ENCODE measurements around the gene NBPF3. TPM values are rescaled to one million over a fixed set of nuclear protein-coding genes. Genes with fewer than 3 reads are reported as not detected.

The NBPF3 gene
- total and polyA plus RNA-seq, 4 donors = 9.7 to 16.1 (median 10.6) TPM

DNA sequence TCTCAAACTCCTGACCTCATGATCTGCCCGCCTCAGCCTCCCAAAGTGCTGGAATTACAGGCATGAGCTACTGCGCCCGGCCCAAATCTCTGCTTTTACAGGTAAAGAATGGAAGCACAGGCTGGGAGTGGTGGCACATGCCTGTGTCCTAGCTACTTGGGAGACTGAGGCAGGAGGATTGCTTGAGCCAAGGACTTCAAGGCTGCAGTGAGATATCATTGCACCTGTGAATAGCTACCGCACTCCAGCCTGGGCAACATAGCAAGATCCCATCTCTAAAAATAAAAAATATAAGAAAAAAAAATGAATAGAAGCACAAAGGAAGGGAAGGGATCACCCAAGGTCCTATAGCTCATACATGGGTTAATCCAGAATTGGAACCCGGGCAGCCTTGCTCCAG lies 84.3 kb downstream of the NBPF3 start:
- H3K36me3 ChIP-seq (ENCODE audit: control insufficient read depth, insufficient read depth, low read length) = no peaks in the 10 kb centered on the region
- H3K4me1 ChIP-seq (ENCODE audit: control insufficient read depth, insufficient read depth, low read length) = peaks cover 40% of the 10 kb centered on the region
- no peaks in the 10 kb centered on the region for H3K27me3 ChIP-seq (ENCODE audit: control insufficient read depth, insufficient read depth, low read length)
- no peaks in the 10 kb centered on the region for H3K9me3 ChIP-seq (ENCODE audit: control insufficient read depth, insufficient read depth, low read length)
- no peak overlapping the region for H3K4me3 ChIP-seq (ENCODE audit: low read depth, low read length)
- DNase-seq (ENCODE audit: low read depth in 4 of 6, low spot score in 6 of 6) = no peak
- 100% methylated on average over 3 of the region's 5 CpGs for WGBS (ENCODE audit: insufficient coverage)
- peak overlapping the region; percentile 90 for H3K27ac ChIP-seq (ENCODE audit: low read depth, low read length)

DNA sequence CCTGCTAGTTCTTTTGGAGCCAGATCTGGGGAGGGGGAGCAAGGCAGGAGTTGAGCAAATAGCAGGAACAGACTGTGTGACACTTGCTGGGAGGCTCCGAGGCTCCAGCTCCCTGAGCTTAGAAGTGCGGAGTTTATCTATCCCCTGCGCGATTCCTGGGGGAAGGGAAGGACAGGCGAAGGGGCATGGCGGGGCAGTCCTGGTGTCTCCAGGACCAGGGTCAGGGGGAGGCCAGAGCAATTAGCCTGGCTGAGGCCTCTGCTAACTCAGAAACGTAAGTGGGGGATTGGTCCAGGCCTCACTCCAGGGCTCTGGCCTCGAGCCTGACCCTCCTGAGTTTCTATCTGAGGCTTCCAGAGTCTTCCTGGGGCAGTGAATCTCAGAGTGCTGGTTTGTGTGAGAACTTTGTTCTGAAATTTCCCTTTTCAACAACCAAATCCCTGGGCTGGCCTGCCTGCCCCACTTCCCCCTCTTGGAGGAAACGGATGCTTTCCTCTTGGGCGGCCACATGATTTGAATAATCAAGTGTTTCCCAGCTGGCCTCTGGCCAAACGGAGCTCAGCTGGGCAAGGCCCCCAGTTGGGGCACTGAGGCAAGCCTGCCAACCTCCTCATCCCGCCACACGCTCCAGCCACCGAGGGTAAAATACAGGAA lies 84.9 kb downstream of the NBPF3 start:
- Histone ChIP-seq H3K4me1 (ENCODE audit: control insufficient read depth, insufficient read depth, low read length) (peaks cover 40% of the 10 kb centered on the region), H3K9me3 (ENCODE audit: control insufficient read depth, insufficient read depth, low read length) (no peaks in the 10 kb centered on the region), H3K27ac (ENCODE audit: low read depth, low read length) (peak overlapping the region; percentile 90), H3K4me3 (ENCODE audit: low read depth, low read length) (no peak overlapping the region), H3K27me3 (ENCODE audit: control insufficient read depth, insufficient read depth, low read length) (no peaks in the 10 kb centered on the region), H3K36me3 (ENCODE audit: control insufficient read depth, insufficient read depth, low read length) (no peaks in the 10 kb centered on the region)
- 31% methylated on average over 13 of the region's 14 CpGs for WGBS (ENCODE audit: insufficient coverage)
- DNase-seq (ENCODE audit: low read depth in 4 of 6, low spot score in 6 of 6) = peak in 4 of 6 donors; percentile 62 to 90 (median 74)

DNA sequence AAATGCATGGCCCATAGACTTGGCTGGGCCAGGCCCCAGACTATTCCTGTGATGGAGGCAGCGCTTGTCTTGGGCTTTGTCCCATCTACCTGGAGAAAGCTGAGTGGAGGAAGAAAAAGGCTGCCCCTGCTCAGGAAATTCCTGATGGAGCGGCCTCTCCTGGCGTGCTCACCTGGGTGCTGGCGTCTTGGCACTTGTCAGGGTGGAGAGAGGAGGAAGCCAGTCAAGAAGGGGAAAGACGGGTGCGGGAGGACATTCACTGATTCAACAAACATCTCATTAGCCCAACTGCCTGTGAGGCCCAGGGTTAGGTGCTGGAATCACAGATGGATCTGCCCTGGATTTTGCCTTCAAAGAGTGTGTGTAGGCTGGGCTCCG lies 85.4 kb downstream of the NBPF3 start:
- peak overlapping the region; percentile 90 for H3K27ac ChIP-seq (ENCODE audit: low read depth, low read length)
- WGBS (ENCODE audit: insufficient coverage) = 81% methylated on average over 5 of the region's 7 CpGs
- no peak for DNase-seq (ENCODE audit: low read depth in 4 of 6, low spot score in 6 of 6)

DNA sequence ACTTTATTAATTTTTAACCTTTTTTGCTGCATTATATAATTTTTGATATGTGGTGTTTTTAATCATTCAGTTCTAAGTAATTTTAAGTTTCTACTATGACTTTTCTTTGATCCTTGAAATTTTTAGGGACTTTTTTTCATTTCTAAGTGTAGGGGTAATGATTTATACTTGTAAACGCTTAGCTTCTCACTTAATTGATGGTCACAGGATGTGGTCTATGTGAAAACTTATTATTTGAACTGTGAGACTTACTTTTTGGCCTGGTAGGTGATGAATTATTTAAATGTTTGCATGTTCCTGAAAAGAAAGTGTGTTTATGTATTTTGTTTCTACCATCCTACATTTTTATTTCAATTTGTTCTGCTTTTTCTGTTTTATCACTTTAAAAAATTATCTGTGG lies 86.5 kb downstream of the NBPF3 start:
- Histone ChIP-seq H3K36me3 (ENCODE audit: control insufficient read depth, insufficient read depth, low read length) (no peaks in the 10 kb centered on the region), H3K27me3 (ENCODE audit: control insufficient read depth, insufficient read depth, low read length) (no peaks in the 10 kb centered on the region), H3K4me1 (ENCODE audit: control insufficient read depth, insufficient read depth, low read length) (peaks cover 34% of the 10 kb centered on the region), H3K9me3 (ENCODE audit: control insufficient read depth, insufficient read depth, low read length) (no peaks in the 10 kb centered on the region), H3K27ac (ENCODE audit: low read depth, low read length) (no peak overlapping the region), H3K4me3 (ENCODE audit: low read depth, low read length) (no peak overlapping the region)
- WGBS (ENCODE audit: insufficient coverage) = no CpG with 5 or more reads among the region's 1 CpG
- DNase-seq (ENCODE audit: low read depth in 4 of 6, low spot score in 6 of 6) = no peak

More for the DNA sequence above, 85.4 kb downstream of the NBPF3 start:
- Histone ChIP-seq H3K4me3 (ENCODE audit: low read depth, low read length) (no peak overlapping the region), H3K9me3 (ENCODE audit: control insufficient read depth, insufficient read depth, low read length) (no peaks in the 10 kb centered on the region), H3K4me1 (ENCODE audit: control insufficient read depth, insufficient read depth, low read length) (peaks cover 40% of the 10 kb centered on the region), H3K36me3 (ENCODE audit: control insufficient read depth, insufficient read depth, low read length) (no peaks in the 10 kb centered on the region), H3K27me3 (ENCODE audit: control insufficient read depth, insufficient read depth, low read length) (no peaks in the 10 kb centered on the region)

DNA sequence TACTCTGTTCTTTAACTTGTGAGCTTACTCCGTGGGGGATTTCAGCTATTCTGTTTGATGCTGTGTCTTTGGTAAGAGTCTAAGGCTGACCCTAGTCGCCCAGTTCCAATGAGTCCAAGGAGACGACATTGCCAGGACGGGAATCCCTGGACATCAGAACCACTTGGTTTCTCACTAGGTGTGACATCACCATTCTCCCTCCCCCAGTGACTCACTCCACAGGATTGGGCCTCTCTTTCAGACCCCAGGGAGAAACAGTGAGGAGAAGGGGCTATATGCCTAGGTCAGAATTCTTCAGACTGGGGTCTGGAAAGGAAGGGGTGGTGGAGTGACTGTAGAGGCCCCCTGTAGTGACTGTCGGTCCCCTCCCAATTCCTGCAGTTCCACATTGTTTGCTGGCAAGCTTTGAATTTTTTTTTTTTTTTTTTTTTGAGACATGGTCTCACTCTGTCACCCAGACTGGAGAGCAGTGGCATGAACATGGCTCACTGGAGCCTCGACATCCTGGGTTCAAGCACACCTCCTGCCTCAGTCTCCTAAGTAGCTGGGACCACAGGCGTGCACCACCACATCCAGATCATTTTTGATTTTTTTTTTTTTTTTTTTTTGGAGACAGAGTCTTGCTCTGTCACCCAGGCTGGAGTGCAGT lies 90.6 kb downstream of the NBPF3 start:
- H3K27ac ChIP-seq (ENCODE audit: low read depth, low read length) = peak overlapping the region; percentile 8
- H3K36me3 ChIP-seq (ENCODE audit: control insufficient read depth, insufficient read depth, low read length) = no peaks in the 10 kb centered on the region
- 53% methylated on average over 3 of the region's 7 CpGs for WGBS (ENCODE audit: insufficient coverage)
- H3K27me3 ChIP-seq (ENCODE audit: control insufficient read depth, insufficient read depth, low read length) = no peaks in the 10 kb centered on the region
- peaks cover 17% of the 10 kb centered on the region for H3K4me1 ChIP-seq (ENCODE audit: control insufficient read depth, insufficient read depth, low read length)
- no peaks in the 10 kb centered on the region for H3K9me3 ChIP-seq (ENCODE audit: control insufficient read depth, insufficient read depth, low read length)
- no peak overlapping the region for H3K4me3 ChIP-seq (ENCODE audit: low read depth, low read length)
- DNase-seq (ENCODE audit: low read depth in 4 of 6, low spot score in 6 of 6) = no peak

DNA sequence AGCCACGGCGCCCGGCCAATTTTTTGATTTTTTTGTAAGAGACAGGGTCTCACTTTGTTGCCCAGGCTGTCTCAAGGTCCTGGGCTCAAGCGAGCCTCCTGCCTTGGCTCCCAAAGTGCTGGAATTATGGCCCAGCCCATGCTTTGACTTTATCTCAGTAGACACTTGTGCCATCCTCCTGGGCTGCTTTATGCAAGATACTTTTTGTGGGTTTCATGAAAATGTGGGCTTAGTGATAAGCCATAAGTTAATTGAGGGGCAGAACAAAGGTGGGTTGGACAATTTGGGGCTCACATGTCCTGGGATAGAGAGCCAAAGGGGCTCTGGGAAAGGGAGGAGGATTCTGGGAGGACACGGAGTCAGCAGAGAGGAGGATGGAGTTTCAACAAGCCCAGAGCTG lies 91.3 kb downstream of the NBPF3 start:
- H3K36me3 ChIP-seq (ENCODE audit: control insufficient read depth, insufficient read depth, low read length) = no peaks in the 10 kb centered on the region
- WGBS (ENCODE audit: insufficient coverage) = 93% methylated on average over 5 of the region's 5 CpGs
- no peaks in the 10 kb centered on the region for H3K27me3 ChIP-seq (ENCODE audit: control insufficient read depth, insufficient read depth, low read length)
- H3K27ac ChIP-seq (ENCODE audit: low read depth, low read length) = no peak overlapping the region
- H3K9me3 ChIP-seq (ENCODE audit: control insufficient read depth, insufficient read depth, low read length) = no peaks in the 10 kb centered on the region
- peaks cover 10% of the 10 kb centered on the region for H3K4me1 ChIP-seq (ENCODE audit: control insufficient read depth, insufficient read depth, low read length)
- no peak for DNase-seq (ENCODE audit: low read depth in 4 of 6, low spot score in 6 of 6)
- no peak overlapping the region for H3K4me3 ChIP-seq (ENCODE audit: low read depth, low read length)

DNA sequence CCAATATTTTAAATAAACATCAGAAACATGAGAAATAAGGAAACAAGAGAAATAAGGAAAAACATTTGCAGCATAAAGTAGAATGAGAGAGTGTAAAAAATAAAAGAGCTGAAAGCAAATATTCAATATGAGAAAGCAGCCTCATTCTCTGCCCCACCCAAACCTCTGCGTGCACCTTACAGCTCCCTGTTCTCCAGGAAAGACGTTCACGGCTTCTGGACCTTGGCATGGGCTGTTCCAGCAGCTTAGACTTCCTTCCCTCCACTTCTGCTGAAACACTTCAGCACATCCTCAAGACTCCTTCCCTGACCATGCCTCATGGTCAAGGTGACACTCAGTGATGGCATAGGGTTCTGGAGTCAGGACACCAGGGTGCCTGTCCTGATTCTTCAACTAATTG lies 92.6 kb downstream of the NBPF3 start:
- H3K27ac ChIP-seq (ENCODE audit: low read depth, low read length) = no peak overlapping the region
- no peak overlapping the region for H3K4me3 ChIP-seq (ENCODE audit: low read depth, low read length)
- H3K9me3 ChIP-seq (ENCODE audit: control insufficient read depth, insufficient read depth, low read length) = no peaks in the 10 kb centered on the region
- H3K4me1 ChIP-seq (ENCODE audit: control insufficient read depth, insufficient read depth, low read length) = peaks cover 16% of the 10 kb centered on the region
- DNase-seq (ENCODE audit: low read depth in 4 of 6, low spot score in 6 of 6) = no peak
- H3K27me3 ChIP-seq (ENCODE audit: control insufficient read depth, insufficient read depth, low read length) = no peaks in the 10 kb centered on the region
- 95% methylated on average over 3 of the region's 3 CpGs for WGBS (ENCODE audit: insufficient coverage)
- H3K36me3 ChIP-seq (ENCODE audit: control insufficient read depth, insufficient read depth, low read length) = no peaks in the 10 kb centered on the region

DNA sequence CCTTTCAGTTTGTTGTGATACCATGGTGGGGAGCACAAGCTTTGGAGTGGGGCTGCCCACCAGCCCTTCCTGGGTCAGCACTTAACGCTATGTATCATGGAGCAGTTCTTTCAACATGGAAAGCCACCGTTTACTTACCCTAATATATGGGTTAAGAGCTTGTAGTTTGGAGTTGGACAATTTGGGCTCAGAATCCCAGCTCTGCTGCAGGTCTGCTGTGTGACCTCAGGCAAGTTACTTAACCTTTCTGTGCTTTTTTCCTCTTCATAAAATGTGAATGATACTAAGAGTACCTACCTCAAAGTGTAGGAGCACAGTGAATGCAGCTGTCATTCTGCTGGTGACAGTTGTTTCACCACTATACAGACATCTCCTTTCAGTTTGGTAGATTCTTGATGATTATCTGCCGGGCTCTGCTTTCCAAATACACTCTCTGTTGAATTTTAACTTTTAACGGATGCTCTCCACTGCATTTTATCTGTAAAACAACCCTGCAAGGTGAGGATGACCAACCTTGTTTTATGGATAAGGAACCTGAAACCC lies 93.1 kb downstream of the NBPF3 start:
- Histone ChIP-seq H3K27ac (ENCODE audit: low read depth, low read length) (no peak overlapping the region), H3K36me3 (ENCODE audit: control insufficient read depth, insufficient read depth, low read length) (no peaks in the 10 kb centered on the region), H3K9me3 (ENCODE audit: control insufficient read depth, insufficient read depth, low read length) (no peaks in the 10 kb centered on the region), H3K27me3 (ENCODE audit: control insufficient read depth, insufficient read depth, low read length) (no peaks in the 10 kb centered on the region), H3K4me3 (ENCODE audit: low read depth, low read length) (no peak overlapping the region), H3K4me1 (ENCODE audit: control insufficient read depth, insufficient read depth, low read length) (peaks cover 21% of the 10 kb centered on the region)
- WGBS (ENCODE audit: insufficient coverage) = 100% methylated on average over 2 of the region's 4 CpGs
- no peak for DNase-seq (ENCODE audit: low read depth in 4 of 6, low spot score in 6 of 6)

DNA sequence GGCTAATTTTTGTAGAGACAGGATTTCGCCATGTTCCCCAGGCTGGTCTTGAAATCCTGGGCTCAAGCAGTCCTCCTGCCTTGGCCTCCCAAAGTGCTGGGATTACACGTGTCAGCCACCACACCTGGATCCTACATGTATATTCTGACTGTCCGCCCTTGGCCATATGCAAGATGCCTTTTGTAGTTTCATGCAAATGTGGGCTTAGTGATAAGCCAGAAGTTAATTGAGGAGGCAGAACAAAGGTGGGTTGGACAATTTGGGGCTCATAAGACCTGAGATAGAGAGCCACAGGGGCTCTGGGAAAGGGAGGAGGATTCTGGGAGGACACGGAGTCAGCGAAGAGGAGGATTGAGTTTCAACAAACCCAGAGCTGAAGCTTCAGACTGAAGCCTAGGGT lies 94.2 kb downstream of the NBPF3 start:
- Histone ChIP-seq H3K9me3 (ENCODE audit: control insufficient read depth, insufficient read depth, low read length) (no peaks in the 10 kb centered on the region), H3K4me3 (ENCODE audit: low read depth, low read length) (no peak overlapping the region), H3K4me1 (ENCODE audit: control insufficient read depth, insufficient read depth, low read length) (peaks cover 28% of the 10 kb centered on the region), H3K27me3 (ENCODE audit: control insufficient read depth, insufficient read depth, low read length) (no peaks in the 10 kb centered on the region), H3K36me3 (ENCODE audit: control insufficient read depth, insufficient read depth, low read length) (no peaks in the 10 kb centered on the region), H3K27ac (ENCODE audit: low read depth, low read length) (no peak overlapping the region)
- WGBS (ENCODE audit: insufficient coverage) = 95% methylated on average over 5 of the region's 5 CpGs
- no peak for DNase-seq (ENCODE audit: low read depth in 4 of 6, low spot score in 6 of 6)

All from spinal cord (tissue), 10 donors.